GM23338 (cell line): ENCODE results near the gene PAGE4. TPM values are rescaled to one million over a fixed set of nuclear protein-coding genes. Genes with fewer than 3 reads are reported as not detected.

Experiments used
- ATAC-seq: fragments of 200-7000 bp; cut with Tn5 transposase; 3 replicates; pipeline ENCODE4 v1.9.1; 2020
- DNase-seq: peaks from one replicate; pipeline ENCODE4 v3.0.0-alpha.2; 2015; ENCODE audit warnings: low spot score
- H2AFZ ChIP-seq: fragments of 200-600 bp; sonication (generic); 2 replicates; pipeline ENCODE4 v1.8.0; 2016; ENCODE audit warnings: antibody characterized with exemption, mild to moderate bottlenecking, moderate library complexity
- H3F3A ChIP-seq: fragments of 200-600 bp; sonication (generic); replicated peaks from 2 replicates; pipeline ENCODE4 v1.8.0; 2017; ENCODE audit warnings: antibody characterized with exemption, mixed run types, low read depth
- H3K27ac ChIP-seq: fragments of 200-600 bp; sonication (generic); 2 replicates; pipeline ENCODE4 v1.6.1; 2016; ENCODE audit warnings: low read depth
- H3K27me3 ChIP-seq: fragments of 200-600 bp; sonication (generic); 2 replicates; pipeline ENCODE4 v1.8.0; 2016; ENCODE audit warnings: mild to moderate bottlenecking, mixed run types, moderate library complexity; ENCODE audit not compliant: insufficient read depth
- H3K36me3 ChIP-seq: fragments of 200-600 bp; sonication (generic); 2 replicates; pipeline ENCODE4 v1.8.0; 2016; ENCODE audit warnings: mild to moderate bottlenecking; ENCODE audit not compliant: insufficient read depth
- H3K4me1 ChIP-seq: fragments of 200-600 bp; sonication (generic); 2 replicates; pipeline ENCODE4 v1.8.0; 2016; ENCODE audit warnings: mild to moderate bottlenecking, moderate library complexity; ENCODE audit not compliant: insufficient read depth
- H3K4me2 ChIP-seq: fragments of 200-600 bp; sonication (generic); 2 replicates; pipeline ENCODE4 v1.7.1; 2017; ENCODE audit warnings: mixed run types
- H3K4me3 ChIP-seq: fragments of 200-600 bp; sonication (generic); 2 replicates; pipeline ENCODE4 v1.6.1; 2016; ENCODE audit warnings: mixed run types
- H3K79me2 ChIP-seq: fragments of 200-600 bp; sonication (generic); replicated peaks from 2 replicates; pipeline ENCODE4 v1.8.0; 2017; ENCODE audit warnings: mild to moderate bottlenecking; ENCODE audit not compliant: insufficient read depth
- H3K9me2 ChIP-seq: fragments of 200-600 bp; sonication (generic); 2 replicates; pipeline ENCODE4 v1.8.0; 2017; ENCODE audit not compliant: insufficient read depth
- H4K20me1 ChIP-seq: fragments of 200-600 bp; sonication (generic); replicated peaks from 2 replicates; pipeline ENCODE4 v1.8.0; 2017; ENCODE audit warnings: mild to moderate bottlenecking; ENCODE audit not compliant: insufficient read depth
- H3K27ac Mint-ChIP-seq: 2 replicates; pipeline ENCODE4 v1.8.0; 2020; ENCODE audit warnings: inconsistent platforms, mild to moderate bottlenecking, moderate library complexity, mixed read lengths
- H3K27me3 Mint-ChIP-seq: 3 replicates; pipeline ENCODE4 v1.8.0; 2022; ENCODE audit warnings: low read depth, mild to moderate bottlenecking, moderate library complexity, mixed read lengths, inconsistent platforms; ENCODE audit not compliant: insufficient read depth, poor library complexity
- H3K36me3 Mint-ChIP-seq: 3 replicates; pipeline ENCODE4 v1.8.0; 2021; ENCODE audit warnings: low read depth, mild to moderate bottlenecking, inconsistent platforms, moderate library complexity, mixed read lengths
- H3K4me1 Mint-ChIP-seq: 3 replicates; pipeline ENCODE4 v1.8.0; 2020; ENCODE audit warnings: mild to moderate bottlenecking, inconsistent platforms, mixed read lengths
- H3K4me3 Mint-ChIP-seq: 3 replicates; pipeline ENCODE4 v1.8.0; 2021; ENCODE audit warnings: moderate library complexity, mild to moderate bottlenecking, inconsistent platforms, mixed read lengths
- H3K9me3 Mint-ChIP-seq: 3 replicates; pipeline ENCODE4 v1.8.0; 2020; ENCODE audit warnings: moderate library complexity, mild to moderate bottlenecking, inconsistent platforms, mixed read lengths
- CREB1 ChIP-seq: fragments of 250-450 bp; sonication (Bioruptor Pico); IDR thresholded peaks from 2 replicates; pipeline ENCODE4 v1.5.0; 2020; ENCODE audit warnings: low read depth, mild to moderate bottlenecking, moderate library complexity
- EZH2 ChIP-seq: fragments of 200-600 bp; sonication (generic); IDR thresholded peaks from one replicate; pipeline ENCODE4 v1.8.0; 2017; ENCODE audit warnings: antibody characterized with exemption, mild to moderate bottlenecking, low read depth; ENCODE audit not compliant: unreplicated experiment
- EZH2phosphoT487 ChIP-seq: fragments of 200-600 bp; sonication (generic); IDR thresholded peaks from one replicate; pipeline ENCODE4 v1.8.1; 2018; ENCODE audit warnings: antibody characterized with exemption; ENCODE audit not compliant: unreplicated experiment
- JUNB ChIP-seq: IDR thresholded peaks from one replicate; pipeline ENCODE4 v1.6.1; 2016; ENCODE audit warnings: antibody characterized with exemption; ENCODE audit not compliant: unreplicated experiment
- NANOG ChIP-seq: IDR thresholded peaks from 2 replicates; pipeline ENCODE4 v1.6.1; 2016; ENCODE audit warnings: antibody characterized with exemption, borderline replicate concordance
- POLR2AphosphoS5 ChIP-seq: IDR thresholded peaks from 2 replicates; pipeline ENCODE4 v1.6.1; 2016; ENCODE audit warnings: antibody characterized with exemption, low read depth
- STAT1 ChIP-seq: IDR thresholded peaks from one replicate; pipeline ENCODE4 v1.6.1; 2016; ENCODE audit warnings: antibody characterized with exemption; ENCODE audit not compliant: unreplicated experiment
- ZNF114 ChIP-seq: fragments of 250-450 bp; sonication (Bioruptor Pico); IDR thresholded peaks from 2 replicates; pipeline ENCODE4 v1.5.0; 2020; ENCODE audit warnings: mild to moderate bottlenecking, moderate library complexity
- ZNF331 ChIP-seq: fragments of 250-450 bp; sonication (Bioruptor Pico); IDR thresholded peaks from 2 replicates; pipeline ENCODE4 v1.5.0; 2020; ENCODE audit warnings: low read depth, mild to moderate bottlenecking, moderate library complexity
- polyA plus RNA-seq: library from polyadenylated mRNA; unstranded; fragments of >200 nt; fragmentation: Nextera tagmentation; extraction: Ambion mirVana; gene quantifications from 2 replicates; pipeline ENCODE4 v1.2.1, GENCODE V29; 2016
- total RNA-seq: library from RNA; depleted of rRNA; stranded (reverse); fragments of >200 nt; shearing (Covaris generic); gene quantifications from 2 replicates; pipeline ENCODE4 v1.2.3, GENCODE V29; 2014
- TF ChIP-seq, protein P1 (sequence below): IDR thresholded peaks from 2 replicates; pipeline ENCODE4 v1.6.1; 2016; ENCODE audit warnings: antibody characterized with exemption
- TF ChIP-seq, protein P2 (sequence below): IDR thresholded peaks from one replicate; pipeline ENCODE4 v1.6.1; 2018; ENCODE audit warnings: antibody characterized with exemption; ENCODE audit not compliant: unreplicated experiment
- TF ChIP-seq, protein P3 (sequence below): fragments of 250-450 bp; sonication (Bioruptor Pico); IDR thresholded peaks from 2 replicates; pipeline ENCODE4 v1.5.0; 2020; ENCODE audit warnings: mild to moderate bottlenecking, moderate library complexity
- TF ChIP-seq, protein P4 (sequence below), 2 experiments: fragments of 200-600 bp in 1 of 2; sonication (generic) in 1 of 2; conservative IDR thresholded peaks; 2 replicates each; pipeline versions ENCODE4 v1.5.1 to v1.6.1; 2016 to 2017; ENCODE audit warnings: antibody characterized with exemption in 2 of 2, low read depth in 2 of 2, mild to moderate bottlenecking in 2 of 2, moderate library complexity in 1 of 2

Gene PAGE4
- total and polyA plus RNA-seq, 2 experiments from 2014 or later = 1.6 TPM; not detected in 1

DNA sequence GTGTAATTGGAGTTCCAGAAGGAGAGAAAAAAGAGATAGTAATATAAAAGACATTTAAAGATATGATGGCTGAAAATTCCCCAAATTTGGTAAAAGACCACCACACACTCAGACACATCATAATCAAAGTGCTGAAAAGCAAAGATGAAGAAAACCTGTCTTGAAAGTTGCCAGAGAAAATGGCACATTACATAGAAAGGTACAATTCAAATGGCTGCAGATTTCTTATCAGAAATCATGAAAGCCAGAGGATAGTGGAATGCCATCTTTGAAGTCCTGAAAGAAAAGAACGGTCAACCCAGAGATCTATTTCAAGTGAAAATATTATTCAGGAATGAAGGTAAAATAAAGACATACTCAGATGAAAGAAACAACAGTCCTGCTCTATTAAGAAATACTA lies 29.3 kb upstream of the PAGE4 start:
- Histone ChIP-seq H3K27ac (no peak overlapping the region), H3K27me3 (no peaks in the 10 kb centered on the region), H3K9me2 (no peaks in the 10 kb centered on the region), H3K4me2 (no peak overlapping the region), H3K79me2 (no peaks in the 10 kb centered on the region), H3F3A (no peaks in the 10 kb centered on the region), H3K36me3 (no peaks in the 10 kb centered on the region), H4K20me1 (no peaks in the 10 kb centered on the region), H2AFZ (no peak overlapping the region), H3K4me1 (no peaks in the 10 kb centered on the region), H3K4me3 (no peak overlapping the region)
- Mint-ChIP-seq H3K27ac (no peak overlapping the region), H3K4me1 (no peaks in the 10 kb centered on the region), H3K4me3 (no peak overlapping the region), H3K9me3 (no peaks in the 10 kb centered on the region), H3K27me3 (no peaks in the 10 kb centered on the region), H3K36me3 (no peaks in the 10 kb centered on the region)
- no peak for DNase-seq
- TF ChIP-seq ZNF331 = no peak
- TF ChIP-seq CREB1 (CRISPR knock-in tag) = no peak
- no peak for TF ChIP-seq POLR2AphosphoS5
- no peak for TF ChIP-seq NANOG
- no peak for TF ChIP-seq JUNB
- no peak for TF ChIP-seq EZH2
- TF ChIP-seq STAT1 = no peak
- TF ChIP-seq, protein P1, sequence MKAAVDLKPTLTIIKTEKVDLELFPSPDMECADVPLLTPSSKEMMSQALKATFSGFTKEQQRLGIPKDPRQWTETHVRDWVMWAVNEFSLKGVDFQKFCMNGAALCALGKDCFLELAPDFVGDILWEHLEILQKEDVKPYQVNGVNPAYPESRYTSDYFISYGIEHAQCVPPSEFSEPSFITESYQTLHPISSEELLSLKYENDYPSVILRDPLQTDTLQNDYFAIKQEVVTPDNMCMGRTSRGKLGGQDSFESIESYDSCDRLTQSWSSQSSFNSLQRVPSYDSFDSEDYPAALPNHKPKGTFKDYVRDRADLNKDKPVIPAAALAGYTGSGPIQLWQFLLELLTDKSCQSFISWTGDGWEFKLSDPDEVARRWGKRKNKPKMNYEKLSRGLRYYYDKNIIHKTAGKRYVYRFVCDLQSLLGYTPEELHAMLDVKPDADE = no peak
- TF ChIP-seq, protein P2, sequence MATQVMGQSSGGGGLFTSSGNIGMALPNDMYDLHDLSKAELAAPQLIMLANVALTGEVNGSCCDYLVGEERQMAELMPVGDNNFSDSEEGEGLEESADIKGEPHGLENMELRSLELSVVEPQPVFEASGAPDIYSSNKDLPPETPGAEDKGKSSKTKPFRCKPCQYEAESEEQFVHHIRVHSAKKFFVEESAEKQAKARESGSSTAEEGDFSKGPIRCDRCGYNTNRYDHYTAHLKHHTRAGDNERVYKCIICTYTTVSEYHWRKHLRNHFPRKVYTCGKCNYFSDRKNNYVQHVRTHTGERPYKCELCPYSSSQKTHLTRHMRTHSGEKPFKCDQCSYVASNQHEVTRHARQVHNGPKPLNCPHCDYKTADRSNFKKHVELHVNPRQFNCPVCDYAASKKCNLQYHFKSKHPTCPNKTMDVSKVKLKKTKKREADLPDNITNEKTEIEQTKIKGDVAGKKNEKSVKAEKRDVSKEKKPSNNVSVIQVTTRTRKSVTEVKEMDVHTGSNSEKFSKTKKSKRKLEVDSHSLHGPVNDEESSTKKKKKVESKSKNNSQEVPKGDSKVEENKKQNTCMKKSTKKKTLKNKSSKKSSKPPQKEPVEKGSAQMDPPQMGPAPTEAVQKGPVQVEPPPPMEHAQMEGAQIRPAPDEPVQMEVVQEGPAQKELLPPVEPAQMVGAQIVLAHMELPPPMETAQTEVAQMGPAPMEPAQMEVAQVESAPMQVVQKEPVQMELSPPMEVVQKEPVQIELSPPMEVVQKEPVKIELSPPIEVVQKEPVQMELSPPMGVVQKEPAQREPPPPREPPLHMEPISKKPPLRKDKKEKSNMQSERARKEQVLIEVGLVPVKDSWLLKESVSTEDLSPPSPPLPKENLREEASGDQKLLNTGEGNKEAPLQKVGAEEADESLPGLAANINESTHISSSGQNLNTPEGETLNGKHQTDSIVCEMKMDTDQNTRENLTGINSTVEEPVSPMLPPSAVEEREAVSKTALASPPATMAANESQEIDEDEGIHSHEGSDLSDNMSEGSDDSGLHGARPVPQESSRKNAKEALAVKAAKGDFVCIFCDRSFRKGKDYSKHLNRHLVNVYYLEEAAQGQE = no peak
- TF ChIP-seq, protein P3, sequence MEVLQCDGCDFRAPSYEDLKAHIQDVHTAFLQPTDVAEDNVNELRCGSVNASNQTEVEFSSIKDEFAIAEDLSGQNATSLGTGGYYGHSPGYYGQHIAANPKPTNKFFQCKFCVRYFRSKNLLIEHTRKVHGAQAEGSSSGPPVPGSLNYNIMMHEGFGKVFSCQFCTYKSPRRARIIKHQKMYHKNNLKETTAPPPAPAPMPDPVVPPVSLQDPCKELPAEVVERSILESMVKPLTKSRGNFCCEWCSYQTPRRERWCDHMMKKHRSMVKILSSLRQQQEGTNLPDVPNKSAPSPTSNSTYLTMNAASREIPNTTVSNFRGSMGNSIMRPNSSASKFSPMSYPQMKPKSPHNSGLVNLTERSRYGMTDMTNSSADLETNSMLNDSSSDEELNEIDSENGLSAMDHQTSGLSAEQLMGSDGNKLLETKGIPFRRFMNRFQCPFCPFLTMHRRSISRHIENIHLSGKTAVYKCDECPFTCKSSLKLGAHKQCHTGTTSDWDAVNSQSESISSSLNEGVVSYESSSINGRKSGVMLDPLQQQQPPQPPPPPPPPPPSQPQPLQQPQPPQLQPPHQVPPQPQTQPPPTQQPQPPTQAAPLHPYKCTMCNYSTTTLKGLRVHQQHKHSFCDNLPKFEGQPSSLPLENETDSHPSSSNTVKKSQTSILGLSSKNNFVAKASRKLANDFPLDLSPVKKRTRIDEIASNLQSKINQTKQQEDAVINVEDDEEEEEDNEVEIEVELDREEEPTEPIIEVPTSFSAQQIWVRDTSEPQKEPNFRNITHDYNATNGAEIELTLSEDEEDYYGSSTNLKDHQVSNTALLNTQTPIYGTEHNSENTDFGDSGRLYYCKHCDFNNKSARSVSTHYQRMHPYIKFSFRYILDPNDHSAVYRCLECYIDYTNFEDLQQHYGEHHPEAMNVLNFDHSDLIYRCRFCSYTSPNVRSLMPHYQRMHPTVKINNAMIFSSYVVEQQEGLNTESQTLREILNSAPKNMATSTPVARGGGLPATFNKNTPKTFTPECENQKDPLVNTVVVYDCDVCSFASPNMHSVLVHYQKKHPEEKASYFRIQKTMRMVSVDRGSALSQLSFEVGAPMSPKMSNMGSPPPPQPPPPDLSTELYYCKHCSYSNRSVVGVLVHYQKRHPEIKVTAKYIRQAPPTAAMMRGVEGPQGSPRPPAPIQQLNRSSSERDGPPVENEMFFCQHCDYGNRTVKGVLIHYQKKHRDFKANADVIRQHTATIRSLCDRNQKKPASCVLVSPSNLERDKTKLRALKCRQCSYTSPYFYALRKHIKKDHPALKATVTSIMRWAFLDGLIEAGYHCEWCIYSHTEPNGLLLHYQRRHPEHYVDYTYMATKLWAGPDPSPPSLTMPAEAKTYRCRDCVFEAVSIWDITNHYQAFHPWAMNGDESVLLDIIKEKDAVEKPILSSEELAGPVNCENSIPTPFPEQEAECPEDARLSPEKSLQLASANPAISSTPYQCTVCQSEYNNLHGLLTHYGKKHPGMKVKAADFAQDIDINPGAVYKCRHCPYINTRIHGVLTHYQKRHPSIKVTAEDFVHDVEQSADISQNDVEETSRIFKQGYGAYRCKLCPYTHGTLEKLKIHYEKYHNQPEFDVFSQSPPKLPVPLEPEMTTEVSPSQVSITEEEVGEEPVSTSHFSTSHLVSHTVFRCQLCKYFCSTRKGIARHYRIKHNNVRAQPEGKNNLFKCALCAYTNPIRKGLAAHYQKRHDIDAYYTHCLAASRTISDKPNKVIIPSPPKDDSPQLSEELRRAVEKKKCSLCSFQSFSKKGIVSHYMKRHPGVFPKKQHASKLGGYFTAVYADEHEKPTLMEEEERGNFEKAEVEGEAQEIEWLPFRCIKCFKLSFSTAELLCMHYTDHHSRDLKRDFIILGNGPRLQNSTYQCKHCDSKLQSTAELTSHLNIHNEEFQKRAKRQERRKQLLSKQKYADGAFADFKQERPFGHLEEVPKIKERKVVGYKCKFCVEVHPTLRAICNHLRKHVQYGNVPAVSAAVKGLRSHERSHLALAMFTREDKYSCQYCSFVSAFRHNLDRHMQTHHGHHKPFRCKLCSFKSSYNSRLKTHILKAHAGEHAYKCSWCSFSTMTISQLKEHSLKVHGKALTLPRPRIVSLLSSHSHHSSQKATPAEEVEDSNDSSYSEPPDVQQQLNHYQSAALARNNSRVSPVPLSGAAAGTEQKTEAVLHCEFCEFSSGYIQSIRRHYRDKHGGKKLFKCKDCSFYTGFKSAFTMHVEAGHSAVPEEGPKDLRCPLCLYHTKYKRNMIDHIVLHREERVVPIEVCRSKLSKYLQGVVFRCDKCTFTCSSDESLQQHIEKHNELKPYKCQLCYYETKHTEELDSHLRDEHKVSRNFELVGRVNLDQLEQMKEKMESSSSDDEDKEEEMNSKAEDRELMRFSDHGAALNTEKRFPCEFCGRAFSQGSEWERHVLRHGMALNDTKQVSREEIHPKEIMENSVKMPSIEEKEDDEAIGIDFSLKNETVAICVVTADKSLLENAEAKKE = no peak
- TF ChIP-seq, protein P4, sequence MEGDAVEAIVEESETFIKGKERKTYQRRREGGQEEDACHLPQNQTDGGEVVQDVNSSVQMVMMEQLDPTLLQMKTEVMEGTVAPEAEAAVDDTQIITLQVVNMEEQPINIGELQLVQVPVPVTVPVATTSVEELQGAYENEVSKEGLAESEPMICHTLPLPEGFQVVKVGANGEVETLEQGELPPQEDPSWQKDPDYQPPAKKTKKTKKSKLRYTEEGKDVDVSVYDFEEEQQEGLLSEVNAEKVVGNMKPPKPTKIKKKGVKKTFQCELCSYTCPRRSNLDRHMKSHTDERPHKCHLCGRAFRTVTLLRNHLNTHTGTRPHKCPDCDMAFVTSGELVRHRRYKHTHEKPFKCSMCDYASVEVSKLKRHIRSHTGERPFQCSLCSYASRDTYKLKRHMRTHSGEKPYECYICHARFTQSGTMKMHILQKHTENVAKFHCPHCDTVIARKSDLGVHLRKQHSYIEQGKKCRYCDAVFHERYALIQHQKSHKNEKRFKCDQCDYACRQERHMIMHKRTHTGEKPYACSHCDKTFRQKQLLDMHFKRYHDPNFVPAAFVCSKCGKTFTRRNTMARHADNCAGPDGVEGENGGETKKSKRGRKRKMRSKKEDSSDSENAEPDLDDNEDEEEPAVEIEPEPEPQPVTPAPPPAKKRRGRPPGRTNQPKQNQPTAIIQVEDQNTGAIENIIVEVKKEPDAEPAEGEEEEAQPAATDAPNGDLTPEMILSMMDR (conservative IDR thresholded peaks at IDR 0.05; ENCODE audit: low read depth in 2 of 2) = no peak
- TF ChIP-seq EZH2phosphoT487 = no peak
- TF ChIP-seq ZNF114 (CRISPR knock-in tag) = no peak
- no peak for ATAC-seq
